PC-9 (cell line): Measurements from ENCODE around the gene TCP11L2. TPM values are rescaled to one million over a fixed set of nuclear protein-coding genes. Genes with fewer than 3 reads are reported as not detected.
A peak's percentile ranks its signal among the peaks of the same experiment; 100 is the strongest.

Experiments
- BruUV-seq: library from RNA; stranded (reverse); fragments of 400-500 nt; replicated peaks from 2 replicates; lab custom pipeline; 2021; lab: Mats Ljungman, UMichigan
- CTCF ChIA-PET: fragments of 300-600 bp; sonication (Branson Sonifier 250); formaldehyde crosslinking; loops from one replicate; lab custom pipeline; 2022; ENCODE audit warnings: antibody characterized with exemption; lab: Charles Lee
- POLR2A ChIA-PET: fragments of 300-600 bp; sonication (Branson Sonifier 250); formaldehyde crosslinking; loops from one replicate; lab custom pipeline; 2022; ENCODE audit warnings: antibody characterized with exemption; ENCODE audit not compliant: unreplicated experiment; lab: Charles Lee
- DNase-seq, 2 experiments: peaks; one replicate each; pipeline versions ENCODE4 v3.0.0 to v3.0.0-alpha.2; 2015 to 2022; ENCODE audit warnings: mixed read lengths in 1 of 2
- H2AFZ ChIP-seq: fragments of 200-600 bp; sonication (generic); 2 replicates; pipeline ENCODE4 v1.8.1; 2017; ENCODE audit warnings: antibody characterized with exemption
- H3F3A ChIP-seq: fragments of 200-600 bp; sonication (generic); 2 replicates; pipeline ENCODE4 v1.8.1; 2017; ENCODE audit warnings: antibody characterized with exemption, mild to moderate bottlenecking, low read depth; ENCODE audit not compliant: insufficient read depth
- H3K27ac ChIP-seq: fragments of 200-600 bp; sonication (generic); 2 replicates; pipeline ENCODE4 v1.6.1; 2016; ENCODE audit warnings: mixed run types
- H3K27me3 ChIP-seq: fragments of 200-600 bp; sonication (generic); 2 replicates; pipeline ENCODE4 v1.6.1; 2016; ENCODE audit warnings: low read depth, mixed run types; ENCODE audit not compliant: insufficient read depth
- H3K36me3 ChIP-seq: fragments of 200-600 bp; sonication (generic); 2 replicates; pipeline ENCODE4 v1.6.1; 2016; ENCODE audit warnings: low read depth, mixed run types
- H3K4me1 ChIP-seq: fragments of 200-600 bp; sonication (generic); replicated peaks from 2 replicates; pipeline ENCODE4 v1.6.1; 2016; ENCODE audit warnings: mixed run types; ENCODE audit not compliant: insufficient read depth
- H3K4me2 ChIP-seq: fragments of 200-600 bp; sonication (generic); 2 replicates; pipeline ENCODE4 v1.6.1; 2017; ENCODE audit warnings: mixed run types
- H3K4me3 ChIP-seq: fragments of 200-600 bp; sonication (generic); 2 replicates; pipeline ENCODE4 v1.6.1; 2016; ENCODE audit warnings: mixed run types
- H3K79me2 ChIP-seq: fragments of 200-600 bp; sonication (generic); 2 replicates; pipeline ENCODE4 v1.6.1; 2017; ENCODE audit warnings: low read depth, mixed run types
- H3K9me2 ChIP-seq: fragments of 200-600 bp; sonication (generic); 2 replicates; pipeline ENCODE4 v1.8.1; 2017; ENCODE audit warnings: mild to moderate bottlenecking; ENCODE audit not compliant: insufficient read depth
- H3K9me3 ChIP-seq: fragments of 200-600 bp; sonication (generic); 2 replicates; pipeline ENCODE4 v1.8.1; 2016; ENCODE audit warnings: low read depth; ENCODE audit not compliant: insufficient read depth
- H4K20me1 ChIP-seq: fragments of 200-600 bp; sonication (generic); 2 replicates; pipeline ENCODE4 v1.8.1; 2017; ENCODE audit not compliant: insufficient read depth
- EZH2 ChIP-seq: fragments of 200-600 bp; sonication (generic); IDR thresholded peaks from 2 replicates; pipeline ENCODE4 v1.8.0; 2017; ENCODE audit warnings: antibody characterized with exemption, low read depth
- intact Hi-C: fragments of 100-400 bp; cut with micrococcal nuclease; formaldehyde crosslinking; loops from one replicate; pipeline ENCODE4 v1.10.0; 2022; ENCODE audit not compliant: unreplicated experiment
- total RNA-seq: library from RNA; stranded (reverse); gene quantifications from 2 replicates; pipeline ENCODE4 v1.2.3, GENCODE V29; 2021
- TF ChIP-seq, protein P1 (sequence below): fragments of 200-600 bp; sonication (generic); conservative IDR thresholded peaks from 2 replicates; pipeline ENCODE4 v1.6.1; 2017; ENCODE audit warnings: mixed run types, antibody characterized with exemption, mild to moderate bottlenecking, moderate library complexity

The TCP11L2 gene
- total RNA-seq, 1 experiment from 2014 or later: 34.6 TPM

- peaks cover 48% of the 10 kb centered on the region for H3K4me1 ChIP-seq
- H3K4me3 ChIP-seq: no peak overlapping the region
- intact Hi-C loops: loop anchor here (10.0 kb wide), 1 partner anchor 173 kb away; the partner anchor contains the start of gene NUAK1
- no peaks in the 10 kb centered on the region for H4K20me1 ChIP-seq
- peaks cover 33% of the 10 kb centered on the region for H3K79me2 ChIP-seq
- H3F3A ChIP-seq: peaks cover 20% of the 10 kb centered on the region; the same call in 1 of the 2 replicates
- H2AFZ ChIP-seq: no peak overlapping the region
- no peak for TF ChIP-seq EZH2
- TF ChIP-seq, protein P1, sequence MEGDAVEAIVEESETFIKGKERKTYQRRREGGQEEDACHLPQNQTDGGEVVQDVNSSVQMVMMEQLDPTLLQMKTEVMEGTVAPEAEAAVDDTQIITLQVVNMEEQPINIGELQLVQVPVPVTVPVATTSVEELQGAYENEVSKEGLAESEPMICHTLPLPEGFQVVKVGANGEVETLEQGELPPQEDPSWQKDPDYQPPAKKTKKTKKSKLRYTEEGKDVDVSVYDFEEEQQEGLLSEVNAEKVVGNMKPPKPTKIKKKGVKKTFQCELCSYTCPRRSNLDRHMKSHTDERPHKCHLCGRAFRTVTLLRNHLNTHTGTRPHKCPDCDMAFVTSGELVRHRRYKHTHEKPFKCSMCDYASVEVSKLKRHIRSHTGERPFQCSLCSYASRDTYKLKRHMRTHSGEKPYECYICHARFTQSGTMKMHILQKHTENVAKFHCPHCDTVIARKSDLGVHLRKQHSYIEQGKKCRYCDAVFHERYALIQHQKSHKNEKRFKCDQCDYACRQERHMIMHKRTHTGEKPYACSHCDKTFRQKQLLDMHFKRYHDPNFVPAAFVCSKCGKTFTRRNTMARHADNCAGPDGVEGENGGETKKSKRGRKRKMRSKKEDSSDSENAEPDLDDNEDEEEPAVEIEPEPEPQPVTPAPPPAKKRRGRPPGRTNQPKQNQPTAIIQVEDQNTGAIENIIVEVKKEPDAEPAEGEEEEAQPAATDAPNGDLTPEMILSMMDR: no peak
- no peak overlapping the region for H3K4me2 ChIP-seq
- POLR2A ChIA-PET: no interaction called here
- no peak for DNase-seq
- H3K27me3 ChIP-seq: no peaks in the 10 kb centered on the region
- no peaks in the 10 kb centered on the region for H3K36me3 ChIP-seq
- CTCF ChIA-PET: no interaction called here
- H3K9me3 ChIP-seq: no peaks in the 10 kb centered on the region
- BruUV-seq: no TSS peak
- no peak overlapping the region for H3K27ac ChIP-seq
- no peaks in the 10 kb centered on the region for H3K9me2 ChIP-seq
Measured at GRCh38 chr12:106308121-106308520, 5.6 kb downstream of the TCP11L2 start.

GRCh38 chr12:106308611-106309010 is 6.1 kb downstream of the TCP11L2 start:
- no TSS peak for BruUV-seq
- Histone ChIP-seq H3K9me2 (no peaks in the 10 kb centered on the region), H3K27me3 (no peaks in the 10 kb centered on the region), H3K79me2 (peaks cover 28% of the 10 kb centered on the region), H3K27ac (no peak overlapping the region), H2AFZ (no peak overlapping the region), H3K4me2 (no peak overlapping the region), H3K9me3 (no peaks in the 10 kb centered on the region), H3F3A (peaks cover 20% of the 10 kb centered on the region; the same call in 1 of the 2 replicates), H3K4me1 (peaks cover 45% of the 10 kb centered on the region), H3K4me3 (no peak overlapping the region), H4K20me1 (no peaks in the 10 kb centered on the region), H3K36me3 (no peaks in the 10 kb centered on the region)
- intact Hi-C loops: loop anchor here (10.0 kb wide), 1 partner anchor 174 kb away; the partner anchor contains the start of gene NUAK1
- no peak for DNase-seq
- ChIA-PET POLR2A (interaction anchor here (0.7 kb wide), 1 partner anchor 24 kb away, joined by 4 read pairs; no protein-coding TSS in a partner anchor), CTCF (no interaction called here)
- TF ChIP-seq, protein P1: no peak
- no peak for TF ChIP-seq EZH2

GRCh38 chr12:106309671-106310505 is 7.4 kb downstream of the TCP11L2 start:
- POLR2A ChIA-PET: interaction anchor here (0.5 kb wide), 1 partner anchor 168 kb away, joined by 3 read pairs; no protein-coding TSS in a partner anchor
- Histone ChIP-seq H3K9me2 (no peaks in the 10 kb centered on the region), H3K27ac (no peak overlapping the region), H3K4me3 (no peak overlapping the region), H3K36me3 (0 out of 2 replicates have a peak, but pooled peaks cover 4% of the 10 kb centered on the region), H3K27me3 (no peaks in the 10 kb centered on the region), H3K9me3 (no peaks in the 10 kb centered on the region), H4K20me1 (no peaks in the 10 kb centered on the region), H3K79me2 (peaks cover 16% of the 10 kb centered on the region; the same call in 1 of the 2 replicates), H3F3A (peaks cover 17% of the 10 kb centered on the region; the same call in 1 of the 2 replicates), H3K4me2 (no peak overlapping the region), H3K4me1 (peaks cover 34% of the 10 kb centered on the region), H2AFZ (no peak overlapping the region)
- CTCF ChIA-PET: no interaction called here
- BruUV-seq: no TSS peak
- intact Hi-C loops: loop anchor here (10.0 kb wide), 1 partner anchor 175 kb away; the partner anchor contains the start of gene NUAK1
- peak in 1 of 2 experiments; percentile 10 for DNase-seq
- TF ChIP-seq EZH2: no peak
- TF ChIP-seq, protein P1: no peak
